ENCODE results near the gene RUFY2. TPM values are rescaled to one million over a fixed set of nuclear protein-coding genes. Genes with fewer than 3 reads are reported as not detected.

RUFY2 gene
- polyA plus RNA-seq, 3 donors: 19.0 to 33.7 (median 31.1) TPM

- DNase-seq: no peak
Measured at GRCh38 chr10:68366600-68366999, 40.5 kb downstream of the RUFY2 start.

DNA sequence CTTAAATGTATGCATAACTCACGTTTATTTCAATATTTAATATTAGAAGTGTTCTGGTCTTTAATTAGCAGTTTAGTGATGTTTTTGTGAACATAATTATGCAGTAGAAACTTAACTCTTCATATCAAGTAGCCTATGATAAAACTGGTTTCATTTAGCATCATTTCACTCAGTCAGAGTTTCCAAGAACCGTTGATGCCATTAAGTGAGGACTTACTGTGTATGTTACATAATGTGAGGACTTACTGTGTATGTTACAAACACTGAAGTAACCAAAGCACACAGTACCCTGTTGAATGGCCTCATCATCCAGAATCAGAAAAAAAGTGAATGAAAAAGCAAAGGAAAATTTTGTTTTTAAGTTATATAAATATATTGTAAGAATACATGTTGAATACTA lies 41.5 kb downstream of the RUFY2 start:
- no peak for DNase-seq

- no peak for DNase-seq
Measured at GRCh38 chr10:68364101-68364886, 42.8 kb downstream of the RUFY2 start.

DNA sequence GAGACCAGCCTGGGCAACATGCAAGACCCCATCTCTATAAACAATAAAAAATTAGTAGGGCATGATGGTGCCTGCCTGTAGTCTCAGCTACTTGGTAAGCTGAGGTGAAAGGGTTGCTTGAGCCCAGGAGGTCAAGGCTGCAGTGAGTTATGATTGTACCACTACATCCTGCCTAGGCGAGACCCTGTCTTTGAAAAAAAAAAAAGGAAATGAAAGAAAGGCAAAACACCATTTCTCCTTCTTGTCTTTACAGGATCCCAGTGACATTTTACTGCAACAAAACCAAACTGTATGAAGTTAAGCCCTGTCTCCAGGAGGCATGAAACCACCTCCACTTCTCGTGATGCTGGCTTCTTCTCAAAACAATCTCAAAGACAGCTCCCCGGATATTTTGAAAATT lies 44.5 kb downstream of the RUFY2 start:
- no peak for DNase-seq

- no peak for DNase-seq
Measured at GRCh38 chr10:68359189-68359588, 47.9 kb downstream of the RUFY2 start.

DNA sequence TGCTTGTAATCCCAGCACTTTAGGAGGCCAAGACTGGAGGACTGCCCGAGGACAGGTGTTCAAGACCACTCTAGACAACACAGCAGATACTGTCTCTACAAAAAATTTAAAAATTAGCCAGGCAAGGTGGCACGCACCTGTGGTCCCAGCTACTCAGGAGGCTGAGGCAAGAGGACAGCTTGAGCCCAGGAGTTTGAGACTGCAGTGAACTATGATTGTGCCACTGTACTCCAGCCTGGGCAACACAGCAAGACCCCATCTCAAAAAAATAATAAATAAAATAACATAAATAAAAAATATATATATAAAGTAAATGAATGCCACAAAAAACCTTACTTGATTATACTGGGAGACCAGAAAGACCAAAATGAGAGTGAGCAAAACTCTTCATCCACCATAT lies 53.5 kb downstream of the RUFY2 start:
- DNase-seq: no peak

DNA sequence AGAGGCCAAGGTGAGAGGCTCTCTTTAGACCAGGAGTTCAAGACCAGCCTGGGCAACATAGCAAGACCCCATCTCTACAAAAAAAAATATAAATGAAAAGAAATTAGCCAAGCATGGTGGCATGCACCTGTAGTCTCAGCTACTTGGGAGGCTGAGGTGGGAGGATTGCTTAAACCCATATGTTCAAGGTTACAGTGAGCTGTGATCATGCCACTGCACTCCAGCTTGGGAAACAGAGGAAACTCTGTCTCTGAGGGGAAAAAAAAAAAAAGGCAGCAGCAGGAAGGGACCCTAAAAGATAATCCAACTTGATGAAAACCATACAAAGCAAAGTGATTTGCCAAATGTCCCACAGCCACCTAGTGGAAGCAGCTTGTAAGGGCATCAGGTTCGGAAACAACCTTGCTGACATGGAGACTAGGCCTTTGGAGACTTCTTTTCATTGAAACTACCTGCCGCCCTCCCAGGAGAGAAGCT lies 58.8 kb downstream of the RUFY2 start:
- DNase-seq: no peak

DNA sequence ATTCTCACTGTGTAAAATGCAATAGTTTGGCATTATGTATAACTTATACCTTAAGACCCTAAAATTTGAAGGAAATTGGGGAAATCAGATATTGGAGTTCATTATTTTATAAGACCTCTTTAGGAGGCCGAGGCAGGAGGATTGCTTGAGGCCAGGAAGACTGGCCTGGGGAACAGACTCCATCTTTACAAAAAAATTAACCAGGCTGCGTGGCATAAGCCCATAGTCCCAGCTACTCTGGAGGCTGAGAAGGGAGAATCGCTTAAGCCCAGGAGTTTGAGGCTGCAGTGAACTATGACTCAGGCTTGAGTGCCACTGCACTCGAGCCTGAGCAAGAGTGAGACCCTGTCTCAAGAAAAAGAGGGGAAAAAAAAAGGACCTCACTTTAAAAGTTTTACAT lies 60.3 kb downstream of the RUFY2 start:
- DNase-seq: no peak

DNA sequence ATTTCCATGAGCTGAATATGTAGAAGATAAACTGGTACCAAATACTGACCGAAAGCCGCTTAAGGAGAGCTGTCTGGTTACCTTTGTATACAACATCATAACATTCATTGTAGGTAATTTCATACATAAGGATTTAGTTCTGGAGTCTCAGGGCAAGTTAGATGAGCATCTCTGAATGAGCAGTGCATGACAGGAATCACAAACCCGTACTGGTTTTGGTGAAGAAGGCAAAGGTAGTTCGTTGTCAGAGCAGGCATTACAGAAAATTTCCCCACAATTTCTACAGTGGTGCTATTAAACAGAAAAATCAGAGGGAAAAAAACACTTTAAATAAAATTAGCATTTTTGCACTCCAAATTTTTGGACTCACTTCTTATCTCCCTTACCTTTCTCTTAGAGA lies 61.5 kb downstream of the RUFY2 start:
- no peak for DNase-seq

GRCh38 chr10:68342909-68343516 lies 64.1 kb downstream of the RUFY2 start:
- DNase-seq: no peak

GRCh38 chr10:68340358-68341080 lies 66.6 kb downstream of the RUFY2 start:
- DNase-seq: no peak

- no peak for DNase-seq
Measured at GRCh38 chr10:68336754-68337351, 70.2 kb downstream of the RUFY2 start.

- DNase-seq: no peak
Measured at GRCh38 chr10:68334672-68335467, 72.2 kb downstream of the RUFY2 start.

GRCh38 chr10:68333440-68334431 lies 73.3 kb downstream of the RUFY2 start:
- DNase-seq: no peak

GRCh38 chr10:68333058-68333395 lies 74.0 kb downstream of the RUFY2 start:
- DNase-seq: no peak

DNA sequence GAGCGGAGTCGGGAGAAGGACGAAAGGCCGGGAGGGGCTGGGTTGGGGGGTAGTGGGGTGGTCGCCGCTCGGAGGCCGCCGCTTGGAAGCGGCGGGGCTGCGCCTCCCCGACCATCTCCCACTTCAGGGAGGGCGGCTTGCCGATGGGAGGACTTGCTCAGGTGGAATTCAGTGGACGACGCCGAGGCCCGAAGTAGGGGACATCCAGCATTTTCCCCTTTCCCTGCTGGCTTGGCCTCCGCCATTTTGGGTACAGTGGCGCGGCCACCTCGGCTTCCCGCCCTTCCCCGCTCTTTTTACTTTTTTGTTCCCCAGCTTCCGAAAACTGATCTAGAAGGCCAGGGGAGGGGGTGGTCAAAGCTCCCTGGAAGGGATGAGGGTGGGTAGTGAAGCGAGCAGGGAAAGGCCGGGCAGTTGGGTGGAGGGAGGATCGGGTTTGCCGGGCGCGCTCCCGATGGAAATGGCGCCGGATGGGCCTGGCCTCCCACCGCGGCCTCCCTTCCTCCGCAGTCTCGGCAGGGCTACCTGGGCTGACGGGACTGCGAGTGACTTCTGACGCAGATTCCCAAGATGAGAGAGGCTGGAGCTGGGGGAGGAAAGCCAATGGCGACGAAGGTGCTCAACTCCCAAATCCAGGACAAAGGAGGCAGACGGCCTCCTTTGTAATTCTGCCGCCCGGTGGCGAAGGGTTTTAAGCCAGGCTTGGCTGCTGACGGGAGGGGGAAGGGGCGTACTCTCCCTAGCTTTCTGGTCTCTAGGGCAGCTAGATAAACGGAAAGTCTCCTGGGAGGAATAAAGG lies 74.6 kb downstream of the RUFY2 start, which contains the start of gene PBLD:
PBLD (minus strand) TSS at position 670 of the 799 bp plus-strand sequence. CDS start 26,084 bp downstream, outside the sequence.
- DNase-seq: peak; percentile 85

GRCh38 chr10:68331455-68332258 lies 75.4 kb downstream of the RUFY2 start, which contains the start of gene HNRNPH3:
Gene HNRNPH3 (plus strand): TSS chr10:68332064. CDS start chr10:68337222, 5,158 bp downstream.
- DNase-seq: peak; percentile 97

- DNase-seq: no peak
Measured at GRCh38 chr10:68330852-68331454, 76.1 kb downstream of the RUFY2 start.
